ENCODE results near the gene HDGF. TPM values are rescaled to one million over a fixed set of nuclear protein-coding genes. Genes with fewer than 3 reads are reported as not detected.

Gene HDGF
- total RNA-seq, 2 donors from 2014 or later: 92.4 to 122 TPM

DNA sequence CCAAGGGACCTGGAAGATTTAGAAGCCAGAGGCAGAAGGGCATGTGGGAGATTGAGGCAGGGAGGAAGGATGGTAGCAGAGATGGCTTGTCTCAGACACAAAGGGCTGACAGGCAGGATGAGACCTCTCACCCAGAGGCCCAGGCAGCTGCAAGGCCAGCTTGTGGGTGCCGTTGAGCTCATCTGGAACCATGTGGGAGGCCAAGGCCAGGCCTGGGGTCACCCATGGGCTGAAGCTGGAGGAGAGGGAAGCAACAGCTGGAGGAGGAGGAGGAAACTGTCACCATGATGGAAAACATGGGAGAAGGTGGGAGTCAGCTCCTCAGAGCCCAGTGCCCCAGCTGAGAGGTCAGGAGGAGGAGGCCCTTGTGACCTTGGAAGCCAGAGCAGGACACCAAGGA, 52.5 kb downstream of the HDGF start:
- H3K4me1 ChIP-seq: peaks cover 5% of the 10 kb centered on the region
- H3K4me3 ChIP-seq: no peak overlapping the region
- H3K27me3 ChIP-seq: peaks cover 0 to 6% of the 10 kb centered on the region in 2 donors
- no peak for DNase-seq
- no peaks in the 10 kb centered on the region for H3K36me3 ChIP-seq (replicated peaks in 1 of 2; ENCODE audit: insufficient read depth in 1 of 2, low read depth in 2 of 2)
- TF ChIP-seq, protein P1, sequence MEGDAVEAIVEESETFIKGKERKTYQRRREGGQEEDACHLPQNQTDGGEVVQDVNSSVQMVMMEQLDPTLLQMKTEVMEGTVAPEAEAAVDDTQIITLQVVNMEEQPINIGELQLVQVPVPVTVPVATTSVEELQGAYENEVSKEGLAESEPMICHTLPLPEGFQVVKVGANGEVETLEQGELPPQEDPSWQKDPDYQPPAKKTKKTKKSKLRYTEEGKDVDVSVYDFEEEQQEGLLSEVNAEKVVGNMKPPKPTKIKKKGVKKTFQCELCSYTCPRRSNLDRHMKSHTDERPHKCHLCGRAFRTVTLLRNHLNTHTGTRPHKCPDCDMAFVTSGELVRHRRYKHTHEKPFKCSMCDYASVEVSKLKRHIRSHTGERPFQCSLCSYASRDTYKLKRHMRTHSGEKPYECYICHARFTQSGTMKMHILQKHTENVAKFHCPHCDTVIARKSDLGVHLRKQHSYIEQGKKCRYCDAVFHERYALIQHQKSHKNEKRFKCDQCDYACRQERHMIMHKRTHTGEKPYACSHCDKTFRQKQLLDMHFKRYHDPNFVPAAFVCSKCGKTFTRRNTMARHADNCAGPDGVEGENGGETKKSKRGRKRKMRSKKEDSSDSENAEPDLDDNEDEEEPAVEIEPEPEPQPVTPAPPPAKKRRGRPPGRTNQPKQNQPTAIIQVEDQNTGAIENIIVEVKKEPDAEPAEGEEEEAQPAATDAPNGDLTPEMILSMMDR (IDR thresholded peaks at IDR 0.05): no peak
- TF ChIP-seq POLR2A (IDR thresholded peaks at IDR 0.05): no peak
- intact Hi-C loops (cut with DNase I): loop anchor here (10.0 kb wide), 1 partner anchor 186 kb away; no protein-coding TSS in a partner anchor
- ATAC-seq: no peak
- 71 to 73% methylated on average over 1 of the region's 1 CpG for WGBS, 2 donors
- no peak overlapping the region for H3K27ac ChIP-seq
- no peaks in the 10 kb centered on the region for H3K9me3 ChIP-seq

DNA sequence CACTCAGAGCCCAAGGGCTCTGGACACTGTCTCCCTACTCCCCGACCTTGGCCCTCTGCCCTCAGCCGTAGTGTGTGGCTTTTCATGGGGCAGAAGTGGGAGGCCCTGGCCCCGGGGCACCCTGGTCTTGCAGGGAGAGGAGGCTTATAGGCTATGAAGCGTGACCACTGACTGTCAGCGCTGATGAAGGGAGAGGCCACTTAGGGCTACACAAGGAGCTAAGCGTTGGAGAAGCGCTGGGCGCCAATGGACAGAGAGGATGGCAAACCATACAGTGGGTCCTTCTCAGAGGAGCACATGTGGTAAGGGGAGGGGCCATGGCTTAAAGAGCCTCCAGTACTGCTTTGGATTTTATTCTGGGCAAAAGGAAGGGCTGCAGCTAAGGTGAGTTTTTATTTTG, 54.0 kb downstream of the HDGF start:
- Histone ChIP-seq H3K36me3 (replicated peaks in 1 of 2; ENCODE audit: insufficient read depth in 1 of 2, low read depth in 2 of 2) (no peaks in the 10 kb centered on the region), H3K4me3 (no peak overlapping the region), H3K9me3 (no peaks in the 10 kb centered on the region), H3K27ac (no peak overlapping the region), H3K27me3 (no peaks in the 10 kb centered on the region), H3K4me1 (peaks cover 11% of the 10 kb centered on the region)
- intact Hi-C loops (cut with DNase I): loop anchor here (10.0 kb wide), 1 partner anchor 187 kb away; no protein-coding TSS in a partner anchor
- TF ChIP-seq, protein P1 (IDR thresholded peaks at IDR 0.05): no peak
- no peak for TF ChIP-seq POLR2A (IDR thresholded peaks at IDR 0.05)
- no peak for ATAC-seq
- DNase-seq: no peak
- 72% methylated on average over 8 of the region's 8 CpGs for WGBS, 2 donors

DNA sequence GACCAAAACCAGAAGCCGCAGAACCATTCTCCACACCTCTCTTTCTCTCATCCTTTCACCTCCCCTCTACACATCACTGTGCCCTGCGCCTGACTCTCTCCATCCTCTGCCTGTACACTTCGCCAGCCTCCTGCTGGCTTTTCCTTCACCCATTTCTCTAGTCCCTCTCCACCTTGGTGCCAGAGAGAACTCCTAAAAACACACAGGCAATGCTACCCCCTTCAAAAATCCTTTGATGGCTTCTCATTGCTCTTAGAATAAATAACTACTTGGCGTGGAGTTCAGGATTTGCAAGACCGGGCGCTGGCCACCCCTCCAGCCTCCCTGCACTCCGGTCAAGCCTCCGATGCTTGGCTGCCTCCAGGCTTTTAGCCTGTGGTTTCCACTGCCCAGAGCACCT, 54.7 kb downstream of the HDGF start:
- no peaks in the 10 kb centered on the region for H3K36me3 ChIP-seq (replicated peaks in 1 of 2; ENCODE audit: insufficient read depth in 1 of 2, low read depth in 2 of 2)
- WGBS, 2 donors: 86 to 87% methylated on average over 8 of the region's 8 CpGs
- H3K4me1 ChIP-seq: peaks cover 18% of the 10 kb centered on the region
- H3K27ac ChIP-seq: no peak overlapping the region
- TF ChIP-seq POLR2A (IDR thresholded peaks at IDR 0.05): no peak
- TF ChIP-seq, protein P1 (IDR thresholded peaks at IDR 0.05): no peak
- no peak for DNase-seq
- H3K9me3 ChIP-seq: no peaks in the 10 kb centered on the region
- H3K27me3 ChIP-seq: no peaks in the 10 kb centered on the region
- H3K4me3 ChIP-seq: no peak overlapping the region
- no peak for ATAC-seq
- intact Hi-C loops (cut with DNase I): loop anchor here (10.0 kb wide), 1 partner anchor 188 kb away; no protein-coding TSS in a partner anchor

DNA sequence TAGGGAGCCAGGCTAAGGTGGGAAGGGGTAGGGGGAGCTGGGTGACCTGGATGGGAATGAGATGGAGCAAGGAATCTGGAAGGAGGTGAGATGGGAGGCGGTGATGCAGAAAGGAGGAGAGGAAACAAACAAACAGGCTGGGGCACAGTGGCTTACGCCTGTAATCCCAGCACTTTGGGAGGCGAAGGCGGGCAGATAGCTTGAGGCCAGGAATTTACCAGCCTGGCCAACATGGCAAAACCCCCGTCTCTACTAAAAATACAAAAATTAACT, 56.8 kb downstream of the HDGF start:
- 89 to 95% methylated on average over 5 of the region's 5 CpGs for WGBS, 2 donors
- ATAC-seq: no peak

More for the DNA sequence above, 56.8 kb downstream of the HDGF start:
- Histone ChIP-seq H3K4me1 (peaks cover 25% of the 10 kb centered on the region), H3K4me3 (no peak overlapping the region), H3K36me3 (replicated peaks in 1 of 2; ENCODE audit: insufficient read depth in 1 of 2, low read depth in 2 of 2) (no peaks in the 10 kb centered on the region), H3K27me3 (no peaks in the 10 kb centered on the region), H3K9me3 (no peaks in the 10 kb centered on the region), H3K27ac (no peak overlapping the region)
- TF ChIP-seq, protein P1 (IDR thresholded peaks at IDR 0.05): no peak
- no peak for TF ChIP-seq POLR2A (IDR thresholded peaks at IDR 0.05)
- DNase-seq: no peak
- intact Hi-C loops (cut with DNase I): loop anchor here (10.0 kb wide), 1 partner anchor 190 kb away; no protein-coding TSS in a partner anchor

Measured in body of pancreas (tissue), 4 donors.